ENCODE data around the gene RTL10. TPM values are rescaled to one million over a fixed set of nuclear protein-coding genes. Genes with fewer than 3 reads are reported as not detected.

Gene RTL10
- total and polyA plus RNA-seq, 2 of the 13 experiments (the other 11 are each of a cell fraction or from before 2014, with no cell fraction given) = 14.1 to 15.8 TPM

GRCh38 chr22:19840955-19841640 is 13.6 kb downstream of the RTL10 start (continued):
- TF ChIP-seq CSRNP2 (CRISPR knock-in tag; conservative IDR thresholded peaks at IDR 0.05; ENCODE audit: low read depth) = no peak
- TF ChIP-seq REXO4 (CRISPR knock-in tag; IDR thresholded peaks at IDR 0.05; ENCODE audit: borderline replicate concordance) = no peak
- no peak for TF ChIP-seq AHR (CRISPR knock-in tag; IDR thresholded peaks at IDR 0.05)
- no peak for TF ChIP-seq SRSF1 (optimal IDR thresholded peaks at IDR 0.05; ENCODE audit: low read depth, low read length)
- TF ChIP-seq PAXIP1 (CRISPR knock-in tag; conservative IDR thresholded peaks at IDR 0.05) = peak; percentile 75
- TF ChIP-seq U2AF1 (optimal IDR thresholded peaks at IDR 0.05; ENCODE audit: low read depth, low read length) = no peak
- no peak for TF ChIP-seq BHLHE40 (IDR thresholded peaks at IDR 0.05; ENCODE audit: low read length)
- no peak; the same call in 1 of the 2 replicates for TF ChIP-seq RARA (CRISPR knock-in tag; IDR thresholded peaks at IDR 0.05)
- TF ChIP-seq BRCA1 (CRISPR knock-in tag; IDR thresholded peaks at IDR 0.05) = no peak
- no peak for TF ChIP-seq CREB3 (CRISPR knock-in tag; IDR thresholded peaks at IDR 0.05)
- TF ChIP-seq ZC3H13 (CRISPR knock-in tag; IDR thresholded peaks at IDR 0.05) = no peak
- peak; percentile 25; the same call in 1 of the 2 replicates for TF ChIP-seq HDAC1 (CRISPR knock-in tag; IDR thresholded peaks at IDR 0.05)
- TF ChIP-seq KMT2A (CRISPR knock-in tag; IDR thresholded peaks at IDR 0.05) = no peak
- TF ChIP-seq GMEB2 (CRISPR knock-in tag; IDR thresholded peaks at IDR 0.05; ENCODE audit: low read depth) = no peak
- TF ChIP-seq ZNF572 (CRISPR knock-in tag; IDR thresholded peaks at IDR 0.05) = no peak
- no peak for TF ChIP-seq MZF1 (CRISPR knock-in tag; IDR thresholded peaks at IDR 0.05; ENCODE audit: borderline replicate concordance)
- TF ChIP-seq BATF2 (CRISPR knock-in tag; IDR thresholded peaks at IDR 0.05) = no peak
- TF ChIP-seq ARNT2 (CRISPR knock-in tag; IDR thresholded peaks at IDR 0.05; ENCODE audit: low read depth) = no peak
- peak; percentile 60; the same call in 1 of the 2 replicates for TF ChIP-seq HOXA5 (CRISPR knock-in tag; IDR thresholded peaks at IDR 0.05)
- TF ChIP-seq ZFP37 (CRISPR knock-in tag; IDR thresholded peaks at IDR 0.05; ENCODE audit: borderline replicate concordance) = 0 out of 2 replicates have a peak, but pooled peaks have one; percentile 35
- TF ChIP-seq RXRB (CRISPR knock-in tag; IDR thresholded peaks at IDR 0.05; ENCODE audit: borderline replicate concordance) = no peak

All from HepG2 (cell line).